Neutrophil (primary cell): ENCODE results near the gene MVB12B.
A peak's percentile ranks its signal among the peaks of the same experiment; 100 is the strongest.

Source experiments
- H3K27ac ChIP-seq: fragments of 200-600 bp; sonication (generic); 2 replicates; pipeline ENCODE4 v1.5.1; 2016; ENCODE audit warnings: mild to moderate bottlenecking, moderate library complexity
- H3K27me3 ChIP-seq: fragments of 200-600 bp; sonication (generic); 2 replicates; pipeline ENCODE4 v1.6.0; 2016; ENCODE audit warnings: mild to moderate bottlenecking
- H3K36me3 ChIP-seq: fragments of 200-600 bp; sonication (generic); 2 replicates; pipeline ENCODE4 v1.5.1; 2017
- H3K4me1 ChIP-seq, 2 experiments: fragments of 200-600 bp in 1 of 2; sonication (generic) in 1 of 2; 1 replicate in 1 of 2; 2 replicates in 1 of 2; pipeline versions ENCODE4 v1.5.1 to v1.6.1; 2013 to 2016; ENCODE audit warnings: low read depth in 1 of 2, low read length in 1 of 2, mild to moderate bottlenecking in 1 of 2, moderate library complexity in 1 of 2; ENCODE audit not compliant: control insufficient read depth in 1 of 2, insufficient read depth in 1 of 2
- H3K4me3 ChIP-seq, 2 experiments: fragments of 200-600 bp in 1 of 2; sonication (generic) in 1 of 2; 1 replicate in 1 of 2; 2 replicates in 1 of 2; pipeline ENCODE4 v1.5.1; 2013 to 2016; ENCODE audit warnings: low read depth in 1 of 2, low read length in 1 of 2, mild to moderate bottlenecking in 1 of 2, moderate library complexity in 1 of 2
- H3K9me3 ChIP-seq: fragments of 200-600 bp; sonication (generic); 2 replicates; pipeline ENCODE4 v1.5.1; 2016
- CTCF ChIP-seq: fragments of 200-600 bp; sonication (generic); IDR thresholded peaks from 2 replicates; pipeline ENCODE4 v1.5.1; 2016; ENCODE audit warnings: antibody characterized with exemption

MVB12B gene

GRCh38 chr9:126377536-126377935, 50.9 kb downstream of the MVB12B start:
- no peaks in the 10 kb centered on the region for H3K9me3 ChIP-seq
- no peaks in the 10 kb centered on the region for H3K27me3 ChIP-seq
- no peak overlapping the region for H3K4me3 ChIP-seq
- TF ChIP-seq CTCF, result no peak
- peaks cover 58 to 65% of the 10 kb centered on the region in 2 experiments for H3K4me1 ChIP-seq
- H3K36me3 ChIP-seq, result peaks cover 3% of the 10 kb centered on the region
- H3K27ac ChIP-seq, result peak overlapping the region; percentile 72

GRCh38 chr9:126378761-126379160, 52.1 kb downstream of the MVB12B start:
- peaks cover 46 to 53% of the 10 kb centered on the region in 2 experiments for H3K4me1 ChIP-seq
- no peaks in the 10 kb centered on the region for H3K27me3 ChIP-seq
- peaks cover 3% of the 10 kb centered on the region for H3K36me3 ChIP-seq
- no peaks in the 10 kb centered on the region for H3K9me3 ChIP-seq
- H3K27ac ChIP-seq, result no peak overlapping the region
- no peak overlapping the region for H3K4me3 ChIP-seq
- TF ChIP-seq CTCF, result no peak

GRCh38 chr9:126379661-126380360, 53.2 kb downstream of the MVB12B start:
- no peak for TF ChIP-seq CTCF
- H3K4me3 ChIP-seq, result no peak overlapping the region
- no peaks in the 10 kb centered on the region for H3K27me3 ChIP-seq
- no peaks in the 10 kb centered on the region for H3K9me3 ChIP-seq
- H3K4me1 ChIP-seq, result peaks cover 36 to 42% of the 10 kb centered on the region in 2 experiments
- H3K36me3 ChIP-seq, result peaks cover 3% of the 10 kb centered on the region
- H3K27ac ChIP-seq, result no peak overlapping the region

- Histone ChIP-seq H3K27me3 (no peaks in the 10 kb centered on the region), H3K27ac (no peak overlapping the region), H3K9me3 (no peaks in the 10 kb centered on the region), H3K4me3 (no peak overlapping the region), H3K36me3 (peaks cover 3% of the 10 kb centered on the region), H3K4me1 (peaks cover 29 to 36% of the 10 kb centered on the region in 2 experiments)
- TF ChIP-seq CTCF, result no peak
Measured at GRCh38 chr9:126380447-126380846, 53.8 kb downstream of the MVB12B start.

- Histone ChIP-seq H3K27ac (no peak overlapping the region), H3K4me1 (peaks cover 22 to 28% of the 10 kb centered on the region in 2 experiments), H3K27me3 (no peaks in the 10 kb centered on the region), H3K36me3 (peaks cover 3% of the 10 kb centered on the region), H3K9me3 (no peaks in the 10 kb centered on the region), H3K4me3 (no peak overlapping the region)
- TF ChIP-seq CTCF, result no peak
Measured at GRCh38 chr9:126381195-126381594, 54.6 kb downstream of the MVB12B start.
